ENCODE results near the gene N4BP2. TPM values are rescaled to one million over a fixed set of nuclear protein-coding genes. Genes with fewer than 3 reads are reported as not detected.
A peak's percentile ranks its signal among the peaks of the same experiment; 100 is the strongest.

Gene N4BP2
- total RNA-seq, 1 donor from 2014 or later: 9.8 TPM

DNA sequence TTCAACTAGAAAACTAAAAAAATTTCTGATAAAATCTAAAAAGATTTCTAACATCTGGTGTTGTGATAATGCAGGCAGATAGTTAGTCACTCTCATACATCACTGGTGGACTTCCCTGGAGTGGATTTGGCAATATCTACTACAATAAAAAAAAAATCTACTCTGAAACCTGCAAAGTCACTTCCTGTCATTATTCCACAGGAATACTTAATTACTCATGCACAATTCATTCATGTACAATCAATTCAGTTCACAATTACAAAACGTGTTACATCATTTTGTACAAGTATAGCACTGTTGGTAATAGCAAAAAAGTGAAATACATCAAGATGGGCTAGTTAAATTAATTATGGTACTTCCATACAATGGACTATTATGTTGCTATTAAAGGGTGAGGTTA lies 123.7 kb downstream of the N4BP2 start:
- H3K4me1 ChIP-seq: no peaks in the 10 kb centered on the region
- H3K27me3 ChIP-seq: no peaks in the 10 kb centered on the region
- H3K4me3 ChIP-seq: no peak overlapping the region
- ATAC-seq (no peak), DNase-seq (no peak)
- H3K9me3 ChIP-seq: no peaks in the 10 kb centered on the region
- H3K36me3 ChIP-seq: no peaks in the 10 kb centered on the region
- TF ChIP-seq, protein P1, sequence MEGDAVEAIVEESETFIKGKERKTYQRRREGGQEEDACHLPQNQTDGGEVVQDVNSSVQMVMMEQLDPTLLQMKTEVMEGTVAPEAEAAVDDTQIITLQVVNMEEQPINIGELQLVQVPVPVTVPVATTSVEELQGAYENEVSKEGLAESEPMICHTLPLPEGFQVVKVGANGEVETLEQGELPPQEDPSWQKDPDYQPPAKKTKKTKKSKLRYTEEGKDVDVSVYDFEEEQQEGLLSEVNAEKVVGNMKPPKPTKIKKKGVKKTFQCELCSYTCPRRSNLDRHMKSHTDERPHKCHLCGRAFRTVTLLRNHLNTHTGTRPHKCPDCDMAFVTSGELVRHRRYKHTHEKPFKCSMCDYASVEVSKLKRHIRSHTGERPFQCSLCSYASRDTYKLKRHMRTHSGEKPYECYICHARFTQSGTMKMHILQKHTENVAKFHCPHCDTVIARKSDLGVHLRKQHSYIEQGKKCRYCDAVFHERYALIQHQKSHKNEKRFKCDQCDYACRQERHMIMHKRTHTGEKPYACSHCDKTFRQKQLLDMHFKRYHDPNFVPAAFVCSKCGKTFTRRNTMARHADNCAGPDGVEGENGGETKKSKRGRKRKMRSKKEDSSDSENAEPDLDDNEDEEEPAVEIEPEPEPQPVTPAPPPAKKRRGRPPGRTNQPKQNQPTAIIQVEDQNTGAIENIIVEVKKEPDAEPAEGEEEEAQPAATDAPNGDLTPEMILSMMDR (IDR thresholded peaks at IDR 0.05): no peak
- intact Hi-C loops (cut with DNase I): no loop called here
- H3K27ac ChIP-seq: no peak overlapping the region

DNA sequence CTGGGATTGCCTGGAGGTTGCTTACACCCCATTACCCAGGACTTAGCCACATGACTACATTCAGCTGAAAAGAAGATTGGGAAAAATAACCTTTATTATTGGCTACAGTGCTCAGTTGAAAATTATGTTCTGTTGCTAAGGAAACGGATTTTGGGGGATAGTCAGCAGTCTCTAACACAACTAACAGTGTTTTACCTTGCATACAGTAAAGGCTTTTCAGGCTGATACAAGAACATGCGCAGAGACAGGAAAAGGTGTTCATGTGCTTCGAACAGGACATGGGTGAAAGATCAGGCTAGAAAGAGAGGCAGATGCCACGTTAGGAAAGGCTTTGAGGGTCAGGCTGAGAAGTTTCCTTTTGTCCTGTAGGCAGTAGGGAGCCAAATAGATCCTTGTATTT lies 125.4 kb downstream of the N4BP2 start:
- H3K36me3 ChIP-seq: no peaks in the 10 kb centered on the region
- intact Hi-C loops (cut with DNase I): no loop called here
- no peaks in the 10 kb centered on the region for H3K27me3 ChIP-seq
- no peak overlapping the region for H3K4me3 ChIP-seq
- no peak for DNase-seq
- H3K27ac ChIP-seq: no peak overlapping the region
- H3K9me3 ChIP-seq: no peaks in the 10 kb centered on the region
- H3K4me1 ChIP-seq: no peaks in the 10 kb centered on the region
- TF ChIP-seq, protein P1 (IDR thresholded peaks at IDR 0.05): no peak
- ATAC-seq: no peak

DNA sequence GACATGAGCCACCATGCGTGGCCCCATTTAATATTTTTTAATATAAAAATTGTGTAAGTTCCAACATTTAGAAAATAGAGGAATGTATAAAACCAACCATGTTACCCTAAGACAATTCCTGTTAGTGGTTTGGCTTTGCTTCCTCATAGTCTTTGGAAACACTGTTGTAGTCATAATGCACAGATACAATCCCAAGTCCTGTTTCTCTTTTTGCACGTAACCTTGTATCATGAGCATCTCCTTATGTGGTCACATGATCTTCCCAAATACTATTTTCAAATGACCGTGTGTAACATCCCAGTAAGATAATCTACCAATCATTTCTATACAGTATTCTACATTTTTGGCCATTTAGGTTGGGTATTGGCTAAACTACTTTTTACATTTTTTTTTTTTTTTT lies 126.3 kb downstream of the N4BP2 start:
- no peak overlapping the region for H3K27ac ChIP-seq
- no peaks in the 10 kb centered on the region for H3K27me3 ChIP-seq
- no peaks in the 10 kb centered on the region for H3K9me3 ChIP-seq
- DNase-seq (no peak), ATAC-seq (peak; percentile 50)
- intact Hi-C loops (cut with DNase I): no loop called here
- H3K4me1 ChIP-seq: no peaks in the 10 kb centered on the region
- H3K4me3 ChIP-seq: no peak overlapping the region
- H3K36me3 ChIP-seq: no peaks in the 10 kb centered on the region
- TF ChIP-seq, protein P1 (IDR thresholded peaks at IDR 0.05): no peak

DNA sequence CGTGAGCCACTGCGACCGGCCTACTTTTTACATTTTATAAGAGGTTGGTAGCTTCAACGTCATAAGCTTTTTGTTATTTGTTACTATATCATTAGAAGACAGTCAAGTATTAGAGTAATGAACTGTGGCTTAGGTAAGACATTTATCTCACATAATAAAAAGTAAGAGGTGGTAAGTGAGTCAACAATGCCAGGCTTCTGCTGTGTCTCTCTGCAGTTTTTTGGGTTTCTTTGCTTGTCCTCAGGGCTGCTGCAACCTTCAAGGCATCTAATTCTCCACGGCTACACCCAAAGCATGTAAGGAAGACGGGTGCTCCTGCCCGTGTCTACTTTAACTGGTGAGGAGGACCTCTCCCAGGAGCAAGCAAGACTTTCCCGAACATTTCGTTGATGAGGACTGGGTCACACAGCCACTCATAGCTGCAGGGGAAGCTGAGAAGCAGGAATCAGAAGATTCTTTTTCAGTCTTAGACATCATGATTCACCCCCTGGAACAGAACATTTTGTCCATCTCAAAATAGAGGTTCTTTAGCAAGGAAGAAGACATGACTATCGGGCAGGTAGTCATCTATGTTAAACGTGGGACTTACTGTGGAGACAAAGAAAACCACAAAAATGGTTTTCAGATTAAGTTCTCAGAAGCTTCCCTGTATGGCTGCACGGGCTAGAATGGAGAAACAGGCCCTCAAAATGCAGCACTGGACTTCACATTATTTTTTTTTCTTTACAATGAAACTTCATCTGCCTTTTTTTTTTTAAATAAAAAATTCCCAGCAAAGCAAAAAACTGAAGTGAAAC lies 127.2 kb downstream of the N4BP2 start:
- Histone ChIP-seq H3K36me3 (no peaks in the 10 kb centered on the region), H3K4me3 (no peak overlapping the region), H3K27me3 (no peaks in the 10 kb centered on the region), H3K27ac (no peak overlapping the region), H3K9me3 (no peaks in the 10 kb centered on the region), H3K4me1 (no peaks in the 10 kb centered on the region)
- TF ChIP-seq, protein P1 (IDR thresholded peaks at IDR 0.05): no peak
- DNase-seq (no peak), ATAC-seq (no peak)
- intact Hi-C loops (cut with DNase I): no loop called here

DNA sequence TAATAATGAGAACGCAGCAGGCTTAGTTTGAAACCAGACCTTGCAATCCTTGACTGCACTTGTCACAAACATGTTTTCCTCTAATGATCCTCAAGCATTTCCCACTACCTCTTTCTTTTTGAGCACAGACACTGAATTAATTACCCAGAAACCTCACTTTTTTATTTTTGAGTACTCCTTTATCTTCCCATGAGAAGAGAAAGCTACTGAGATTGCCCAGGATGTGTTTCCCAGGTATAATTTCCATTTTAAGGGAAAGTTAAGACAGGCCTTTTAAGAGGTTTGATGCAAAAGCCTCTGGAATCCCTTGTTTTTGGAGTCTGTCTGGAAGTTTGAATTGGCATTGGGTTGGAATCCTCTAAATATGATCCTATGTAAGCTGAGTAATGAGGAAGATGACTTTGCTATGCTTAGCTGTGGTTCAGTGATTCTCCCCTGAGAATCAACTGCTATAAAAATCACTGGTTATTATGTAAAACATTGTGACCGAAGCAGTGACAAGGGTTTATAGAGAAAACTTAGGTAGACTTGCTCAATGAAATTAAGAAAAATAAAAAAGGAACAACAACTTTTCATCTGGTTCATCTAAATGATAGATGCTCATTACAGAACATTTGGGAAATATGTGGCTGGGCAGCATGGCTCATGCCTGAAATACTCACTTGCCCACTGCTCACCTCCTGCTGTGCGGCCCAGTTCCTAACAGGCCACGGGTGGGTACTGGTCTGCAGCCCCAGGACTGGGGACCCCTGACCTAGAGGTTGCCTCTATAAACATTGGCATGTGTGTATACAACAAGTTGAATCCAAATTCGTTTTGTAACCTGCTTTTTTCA lies 129.4 kb downstream of the N4BP2 start:
- TF ChIP-seq, protein P1 (IDR thresholded peaks at IDR 0.05): no peak
- no peaks in the 10 kb centered on the region for H3K9me3 ChIP-seq
- no peaks in the 10 kb centered on the region for H3K36me3 ChIP-seq
- intact Hi-C loops (cut with DNase I): no loop called here
- ATAC-seq: no peak
- H3K27ac ChIP-seq: no peak overlapping the region
- no peaks in the 10 kb centered on the region for H3K27me3 ChIP-seq
- no peaks in the 10 kb centered on the region for H3K4me1 ChIP-seq
- no peak for DNase-seq
- no peak overlapping the region for H3K4me3 ChIP-seq
